Spleen (tissue), 11 donors: ENCODE measurements around the gene CROT. TPM values are rescaled to one million over a fixed set of nuclear protein-coding genes. Genes with fewer than 3 reads are reported as not detected.

ENCODE experiments used
- DNase-seq: peaks from one replicate; pipeline ENCODE4 v3.0.0-alpha.2; 2020
- H3K27ac ChIP-seq, 8 donors: fragments of 200-600 bp; sonication (generic) in 7 of 8; 1 replicate in 4 of 8; 2 replicates in 4 of 8; pipeline versions ENCODE4 v1.5.0 to v1.8.0; 2016 to 2021; ENCODE audit warnings: inconsistent platforms in 4 of 8, mild to moderate bottlenecking in 4 of 8, moderate library complexity in 1 of 8
- H3K27me3 ChIP-seq, 7 donors: fragments of 200-600 bp; sonication (generic) in 6 of 7; replicated peaks in 1 of 7; 1 replicate in 4 of 7; 2 replicates in 3 of 7; pipeline versions ENCODE4 v1.5.0 to v1.8.0; 2016 to 2021; ENCODE audit warnings: inconsistent platforms in 3 of 7, mild to moderate bottlenecking in 1 of 7
- H3K36me3 ChIP-seq, 6 donors: fragments of 200-600 bp; sonication (generic) in 5 of 6; 1 replicate in 4 of 6; 2 replicates in 2 of 6; pipeline versions ENCODE4 v1.5.0 to v1.8.0; 2016 to 2021; ENCODE audit warnings: inconsistent platforms in 2 of 6
- H3K4me1 ChIP-seq, 6 donors: fragments of 200-600 bp; sonication (generic) in 5 of 6; 1 replicate in 3 of 6; 2 replicates in 3 of 6; pipeline versions ENCODE4 v1.5.0 to v1.8.0; 2016 to 2021; ENCODE audit warnings: inconsistent platforms in 3 of 6
- H3K4me3 ChIP-seq, 8 donors: fragments of 200-600 bp; sonication (generic) in 7 of 8; 1 replicate in 4 of 8; 2 replicates in 4 of 8; pipeline versions ENCODE4 v1.5.0 to v1.8.0; 2016 to 2021; ENCODE audit warnings: inconsistent platforms in 4 of 8, mild to moderate bottlenecking in 4 of 8, moderate library complexity in 2 of 8
- H3K9me3 ChIP-seq, 8 donors: fragments of 200-600 bp; sonication (generic) in 7 of 8; 1 replicate in 4 of 8; 2 replicates in 4 of 8; pipeline versions ENCODE4 v1.5.0 to v1.8.0; 2016 to 2021; ENCODE audit warnings: inconsistent platforms in 4 of 8
- POLR2A ChIP-seq, 3 donors: fragments of 450-650 bp; IDR thresholded peaks; one replicate each; pipeline ENCODE4 v1.5.1; 2017; ENCODE audit warnings: antibody characterized with exemption in 3 of 3, mild to moderate bottlenecking in 1 of 3
- POLR2AphosphoS5 ChIP-seq, 3 donors: sonication (generic); formaldehyde crosslinking; IDR thresholded peaks; one replicate each; pipeline ENCODE4 v1.5.1; 2017; ENCODE audit warnings: antibody characterized with exemption in 3 of 3
- WGBS, 5 donors: extraction: QIAGEN DNeasy Blood & Tissue Kit in 3 of 5; methylation state at CpG; one replicate each; pipeline versions ENCODE4 v1.1.5 to v1.1.7; 2013 to 2018; 5-methylcytosine and 5-hydroxymethylcytosine counted together
- intact Hi-C: fragments of 100-400 bp; cut with DNase I; formaldehyde crosslinking; loops from one replicate; pipeline ENCODE4 v1.15.0; 2023; ENCODE audit warnings: low total_unique reads
- polyA plus RNA-seq, 3 donors: library from polyadenylated mRNA; stranded (reverse); fragments of 200-250 nt; gene quantifications; one replicate each; pipeline ENCODE4 v1.2.1, GENCODE V29; 2013
- total RNA-seq, 7 donors: library from RNA; depleted of rRNA in 3 of 7; stranded (reverse); fragments of >200 nt in 3 of 7; fragmentation: NEBNext Ultra II Directional in 4 of 7; extraction: Animal tissue kit (Norgen Biotek cat#: 25700) in 4 of 7; gene quantifications; one replicate each; pipeline versions ENCODE4 v1.1.0 to v1.2.1, GENCODE V29; 2016 to 2021
- TF ChIP-seq, protein P1 (sequence below), 11 experiments: fragments of 200-600 bp in 7 of 11; fragments of 450-650 bp in 4 of 11; sonication (generic) in 4 of 11; IDR thresholded peaks in 8 of 11; conservative IDR thresholded peaks in 3 of 11; 1 replicate in 7 of 11; 2 replicates in 4 of 11; pipeline versions ENCODE4 v1.4.0 to v1.8.0; 2016 to 2021; ENCODE audit warnings: antibody characterized with exemption in 11 of 11, inconsistent platforms in 4 of 11, mild to moderate bottlenecking in 1 of 11
- donor health status: healthy with polysubstance abuse.
- donor health status: DM: no; HTN: no; CAD: no; lungs with moderate emphysema.
- donor health status: DM: no; HTN: no; CAD: no.
- donor health status: Bipolar disorder and iron deficiency.
- donor health status: healthy.
- donor health status: DM: no; HTN: no; CAD: no.
- donor health status: DM: yes; HTN: yes; CAD: no.

Gene CROT
- total and polyA plus RNA-seq, 10 donors: 4.2 to 21.1 (median 11.0) TPM

DNA sequence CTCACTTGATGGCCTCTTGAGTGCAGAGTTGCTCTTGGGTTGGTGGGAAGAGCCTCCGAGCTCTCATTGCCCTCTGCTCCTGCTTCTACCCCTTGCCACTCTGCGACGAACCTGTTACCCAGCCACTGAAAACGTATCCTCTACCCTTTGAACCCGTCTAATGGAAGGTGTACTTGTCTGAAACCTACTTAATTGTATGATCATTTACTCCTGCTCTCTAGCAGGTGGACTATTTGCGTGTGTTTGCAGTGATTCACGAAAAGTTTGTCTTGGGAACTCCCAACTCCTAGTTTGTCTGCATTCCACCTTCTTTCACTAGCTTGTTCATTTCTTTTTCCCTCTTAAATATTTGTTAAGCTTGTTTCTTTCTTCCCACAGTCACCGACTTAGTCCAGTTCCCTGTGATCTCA is 503 bp downstream of the CROT start:
- peak overlapping the region; percentile 68 to 84 (median 74) for H3K4me3 ChIP-seq
- H3K27me3 ChIP-seq: no peaks in the 10 kb centered on the region
- TF ChIP-seq POLR2AphosphoS5 (IDR thresholded peaks at IDR 0.05) (no peak), POLR2A (IDR thresholded peaks at IDR 0.05) (no peak)
- no peak for DNase-seq
- 19 to 21% (median 19%) methylated on average over 8 of the region's 8 CpGs for WGBS, 5 donors
- peaks cover 8 to 51% (median 27%) of the 10 kb centered on the region in 6 donors for H3K4me1 ChIP-seq
- H3K9me3 ChIP-seq: no peaks in the 10 kb centered on the region
- intact Hi-C loops: no loop called here
- peak overlapping the region in 6 of 8 donors; percentile 89 to 94 (median 92) for H3K27ac ChIP-seq
- peaks cover 0 to 31% (median 16%) of the 10 kb centered on the region in 6 donors for H3K36me3 ChIP-seq

DNA sequence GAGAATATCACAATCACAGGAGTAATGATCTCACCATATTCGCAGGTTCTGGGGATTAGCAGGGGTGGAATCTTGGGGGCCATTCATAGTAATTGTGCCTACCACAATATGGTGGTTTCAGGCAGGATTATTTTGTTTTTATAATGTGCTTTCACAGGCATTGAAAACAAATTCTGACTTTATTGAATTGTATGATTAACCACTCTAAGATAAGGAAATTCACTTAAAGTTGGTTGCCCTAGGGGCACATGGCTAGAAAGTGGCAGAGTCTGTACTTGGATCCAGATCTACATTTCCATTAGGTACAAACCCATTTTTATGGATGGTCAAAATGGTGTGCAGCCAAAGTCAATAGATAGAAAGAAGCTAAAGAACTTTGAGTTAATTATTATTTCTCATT is 1.7 kb downstream of the CROT start:
- no peak for DNase-seq
- intact Hi-C loops: no loop called here
- H3K4me3 ChIP-seq: no peak overlapping the region

DNA sequence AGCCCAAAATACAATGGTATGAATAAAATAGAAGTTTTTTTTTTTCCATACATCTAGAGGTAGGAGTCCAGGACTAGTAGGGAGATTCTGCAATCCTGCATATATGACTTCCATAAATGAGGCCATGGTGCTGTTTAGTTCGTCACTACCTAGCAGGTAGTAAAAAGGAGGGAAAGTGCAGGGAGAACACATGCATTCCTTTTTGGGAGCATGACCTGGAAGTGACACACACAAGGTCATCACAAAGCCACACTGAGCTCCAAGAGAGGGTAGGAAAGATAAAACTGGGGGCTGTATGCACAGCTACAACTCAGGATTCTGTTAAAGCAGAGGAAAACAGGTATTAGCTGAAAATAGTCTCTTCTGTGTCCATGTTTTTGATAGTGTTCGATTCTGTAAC is 2.2 kb downstream of the CROT start:
- no peak overlapping the region for H3K4me3 ChIP-seq
- no peak overlapping the region for H3K27ac ChIP-seq
- WGBS, 5 donors: 91 to 99% (median 93%) methylated on average over 2 of the region's 2 CpGs
- H3K27me3 ChIP-seq: no peaks in the 10 kb centered on the region
- intact Hi-C loops: no loop called here
- no peak for DNase-seq
- no peaks in the 10 kb centered on the region for H3K9me3 ChIP-seq
- peaks cover 8 to 40% (median 27%) of the 10 kb centered on the region in 6 donors for H3K4me1 ChIP-seq
- no peak for TF ChIP-seq POLR2A (IDR thresholded peaks at IDR 0.05)
- TF ChIP-seq, protein P1, sequence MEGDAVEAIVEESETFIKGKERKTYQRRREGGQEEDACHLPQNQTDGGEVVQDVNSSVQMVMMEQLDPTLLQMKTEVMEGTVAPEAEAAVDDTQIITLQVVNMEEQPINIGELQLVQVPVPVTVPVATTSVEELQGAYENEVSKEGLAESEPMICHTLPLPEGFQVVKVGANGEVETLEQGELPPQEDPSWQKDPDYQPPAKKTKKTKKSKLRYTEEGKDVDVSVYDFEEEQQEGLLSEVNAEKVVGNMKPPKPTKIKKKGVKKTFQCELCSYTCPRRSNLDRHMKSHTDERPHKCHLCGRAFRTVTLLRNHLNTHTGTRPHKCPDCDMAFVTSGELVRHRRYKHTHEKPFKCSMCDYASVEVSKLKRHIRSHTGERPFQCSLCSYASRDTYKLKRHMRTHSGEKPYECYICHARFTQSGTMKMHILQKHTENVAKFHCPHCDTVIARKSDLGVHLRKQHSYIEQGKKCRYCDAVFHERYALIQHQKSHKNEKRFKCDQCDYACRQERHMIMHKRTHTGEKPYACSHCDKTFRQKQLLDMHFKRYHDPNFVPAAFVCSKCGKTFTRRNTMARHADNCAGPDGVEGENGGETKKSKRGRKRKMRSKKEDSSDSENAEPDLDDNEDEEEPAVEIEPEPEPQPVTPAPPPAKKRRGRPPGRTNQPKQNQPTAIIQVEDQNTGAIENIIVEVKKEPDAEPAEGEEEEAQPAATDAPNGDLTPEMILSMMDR (IDR thresholded peaks at IDR 0.05 in 8 of 11, conservative IDR thresholded peaks at IDR 0.05 in 3 of 11): no peak
- no peak for TF ChIP-seq POLR2AphosphoS5 (IDR thresholded peaks at IDR 0.05)
- peaks cover 0 to 41% (median 21%) of the 10 kb centered on the region in 6 donors for H3K36me3 ChIP-seq

More for the DNA sequence above, 1.7 kb downstream of the CROT start:
- Histone ChIP-seq H3K27ac (no peak overlapping the region), H3K9me3 (no peaks in the 10 kb centered on the region), H3K36me3 (peaks cover 0 to 37% (median 21%) of the 10 kb centered on the region in 6 donors), H3K4me1 (peaks cover 8 to 43% (median 27%) of the 10 kb centered on the region in 6 donors), H3K27me3 (no peaks in the 10 kb centered on the region)
- no peak for TF ChIP-seq POLR2AphosphoS5 (IDR thresholded peaks at IDR 0.05)
- TF ChIP-seq POLR2A (IDR thresholded peaks at IDR 0.05): no peak
- TF ChIP-seq, protein P1 (IDR thresholded peaks at IDR 0.05 in 8 of 11, conservative IDR thresholded peaks at IDR 0.05 in 3 of 11): no peak
- 93 to 100% (median 96%) methylated on average over 1 of the region's 1 CpG for WGBS, 5 donors

DNA sequence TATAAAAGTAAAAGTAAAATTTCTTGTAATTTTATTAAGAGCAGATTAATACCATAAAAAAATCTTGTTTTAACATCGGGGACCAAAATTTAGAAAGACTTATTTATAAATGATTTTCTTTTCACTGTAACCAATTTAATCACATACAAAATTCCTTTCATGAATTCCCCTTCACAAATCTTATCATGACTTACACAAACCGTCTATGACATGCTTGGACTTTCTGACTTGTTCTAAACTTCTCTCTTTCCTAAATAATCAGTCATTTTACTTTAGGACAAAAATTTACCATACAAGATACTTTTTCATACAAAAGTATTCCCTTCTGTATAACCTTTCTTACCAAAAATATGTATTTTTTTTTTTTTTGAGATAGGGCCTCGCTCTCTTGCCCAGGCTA is 9.3 kb downstream of the CROT start:
- TF ChIP-seq POLR2AphosphoS5 (IDR thresholded peaks at IDR 0.05): no peak
- TF ChIP-seq, protein P1 (IDR thresholded peaks at IDR 0.05 in 8 of 11, conservative IDR thresholded peaks at IDR 0.05 in 3 of 11): no peak
- no peak for TF ChIP-seq POLR2A (IDR thresholded peaks at IDR 0.05)
- Histone ChIP-seq H3K36me3 (peaks cover 0 to 83% (median 44%) of the 10 kb centered on the region in 6 donors), H3K4me1 (no peaks in the 10 kb centered on the region), H3K27ac (no peak overlapping the region), H3K4me3 (no peak overlapping the region), H3K27me3 (no peaks in the 10 kb centered on the region), H3K9me3 (peaks cover 0 to 30% (median 28%) of the 10 kb centered on the region in 8 donors)
- DNase-seq: no peak
- intact Hi-C loops: no loop called here
- WGBS, 5 donors: 89 to 96% (median 96%) methylated on average over 3 of the region's 3 CpGs
